ENCODE data around the gene ATOH8.

ATOH8 gene

GRCh38 chr2:85774126-85774978 is 20.6 kb downstream of the ATOH8 start:
- TF ChIP-seq CTCF (IDR thresholded peaks at IDR 0.05; ENCODE audit: low read depth, low read length, missing control alignments): no peak
- no peak overlapping the region for H3K4me3 ChIP-seq (replicated peaks; ENCODE audit: low read depth, low read length)
- DNase-seq (ENCODE audit: extremely low read depth, low read depth): no peak

GRCh38 chr2:85775406-85776381 is 21.9 kb downstream of the ATOH8 start:
- H3K4me3 ChIP-seq (replicated peaks; ENCODE audit: low read depth, low read length): no peak overlapping the region
- DNase-seq (ENCODE audit: extremely low read depth, low read depth): no peak
- TF ChIP-seq CTCF (IDR thresholded peaks at IDR 0.05; ENCODE audit: low read depth, low read length, missing control alignments): no peak

GRCh38 chr2:85776672-85777071 is 22.9 kb downstream of the ATOH8 start:
- no peak for TF ChIP-seq CTCF (IDR thresholded peaks at IDR 0.05; ENCODE audit: low read depth, low read length, missing control alignments)
- no peak overlapping the region for H3K4me3 ChIP-seq (replicated peaks; ENCODE audit: low read depth, low read length)
- no peak for DNase-seq (ENCODE audit: extremely low read depth, low read depth)

GRCh38 chr2:85777441-85777861 is 23.7 kb downstream of the ATOH8 start:
- DNase-seq (ENCODE audit: extremely low read depth, low read depth): no peak
- TF ChIP-seq CTCF (IDR thresholded peaks at IDR 0.05; ENCODE audit: low read depth, low read length, missing control alignments): no peak
- H3K4me3 ChIP-seq (replicated peaks; ENCODE audit: low read depth, low read length): no peak overlapping the region

GRCh38 chr2:85778646-85779379 is 25.0 kb downstream of the ATOH8 start:
- no peak for DNase-seq (ENCODE audit: extremely low read depth, low read depth)
- no peak for TF ChIP-seq CTCF (IDR thresholded peaks at IDR 0.05; ENCODE audit: low read depth, low read length, missing control alignments)
- no peak overlapping the region for H3K4me3 ChIP-seq (replicated peaks; ENCODE audit: low read depth, low read length)

GRCh38 chr2:85779641-85780315 is 26.0 kb downstream of the ATOH8 start:
- TF ChIP-seq CTCF (IDR thresholded peaks at IDR 0.05; ENCODE audit: low read depth, low read length, missing control alignments): no peak
- no peak for DNase-seq (ENCODE audit: extremely low read depth, low read depth)
- H3K4me3 ChIP-seq (replicated peaks; ENCODE audit: low read depth, low read length): no peak overlapping the region

All from HFF-Myc (cell line).